Ovary (tissue), 9 donors: ENCODE measurements around the gene CABP2. TPM values are rescaled to one million over a fixed set of nuclear protein-coding genes. Genes with fewer than 3 reads are reported as not detected.

Experiments used
- DNase-seq, 5 donors: peaks; one replicate each; pipeline ENCODE4 v3.0.0-alpha.2; 2019 to 2020
- H3K27ac ChIP-seq, 2 donors: fragments of 200-600 bp; one replicate each; pipeline versions ENCODE4 v1.5.1 to v1.8.0; 2019 to 2022
- H3K27me3 ChIP-seq: fragments of 200-600 bp; one replicate; pipeline ENCODE4 v1.8.0; 2022
- H3K36me3 ChIP-seq: fragments of 200-600 bp; sonication (generic); one replicate; pipeline ENCODE4 v1.5.1; 2019
- H3K4me1 ChIP-seq: one replicate; pipeline ENCODE4 v1.8.1; 2013; ENCODE audit warnings: mild to moderate bottlenecking, moderate library complexity; ENCODE audit not compliant: insufficient read depth
- H3K4me3 ChIP-seq: fragments of 200-600 bp; sonication (generic); one replicate; pipeline ENCODE4 v1.5.1; 2017
- H3K9me3 ChIP-seq, 2 donors: fragments of 200-600 bp in 1 of 2; sonication (generic) in 1 of 2; one replicate each; pipeline versions ENCODE4 v1.5.1 to v1.8.1; 2013 to 2019; ENCODE audit warnings: mild to moderate bottlenecking in 1 of 2, moderate library complexity in 1 of 2
- CTCF ChIP-seq, 3 donors: fragments of 450-650 bp in 2 of 3; fragments of 200-600 bp in 1 of 3; IDR thresholded peaks; one replicate each; pipeline versions ENCODE4 v1.5.1 to v1.8.0; 2016 to 2022; ENCODE audit warnings: antibody characterized with exemption in 3 of 3, mild to moderate bottlenecking in 1 of 3
- EP300 ChIP-seq: sonication (generic); formaldehyde crosslinking; IDR thresholded peaks from one replicate; pipeline ENCODE4 v1.6.1; 2017; ENCODE audit warnings: antibody characterized with exemption
- POLR2A ChIP-seq: fragments of 450-650 bp; IDR thresholded peaks from one replicate; pipeline ENCODE4 v1.6.1; 2017; ENCODE audit warnings: antibody characterized with exemption, mild to moderate bottlenecking, moderate library complexity
- WGBS, 3 donors: extraction: QIAGEN DNeasy Blood & Tissue Kit in 1 of 3; methylation state at CpG; one replicate each; pipeline versions ENCODE4 v1.1.5 to v1.1.7; 2013 to 2017; 5-methylcytosine and 5-hydroxymethylcytosine counted together
- intact Hi-C, 4 donors: fragments of 100-400 bp; cut with DNase I; formaldehyde crosslinking; loops; one replicate each; pipeline versions ENCODE4 v1.11.0 to v1.15.1; 2022 to 2023
- polyA plus RNA-seq, 2 donors: library from polyadenylated mRNA; stranded (reverse); fragments of 200-250 nt in 1 of 2; fragments of 350-450 nt in 1 of 2; fragmentation: Illumina TruSeq in 1 of 2; extraction: RNeasy Lipid Tissue Mini Kit (QIAGEN cat#74804) in 1 of 2; gene quantifications; one replicate each; pipeline ENCODE4 v1.2.3, GENCODE V29; 2013 to 2014
- total RNA-seq, 7 donors: library from RNA; depleted of rRNA in 2 of 7; stranded (reverse); fragments of >200 nt in 2 of 7; fragmentation: NEBNext Ultra II Directional in 3 of 7; extraction: Animal tissue kit (Norgen Biotek cat#: 25700) in 3 of 7; gene quantifications; one replicate each; pipeline versions ENCODE4 v1.1.0 to v1.2.4, GENCODE V29; 2016 to 2023
- donor health status: DM: no; HTN: no; CAD: no; lungs with moderate emphysema.
- donor health status: DM: no; HTN: no; CAD: no.
- donor health status: Bipolar disorder and iron deficiency.
- donor health status: DM: yes; HTN: yes; CAD: no.
- donor health status: DM: no; HTN: no; CAD: no.
- donor health status: DM: yes; HTN: yes; CAD: no.

The CABP2 gene
- total and polyA plus RNA-seq, 9 donors: not detected

GRCh38 chr11:67507864-67508485, 15.3 kb downstream of the CABP2 start, which contains the start of gene CDK2AP2:
Gene CDK2AP2, minus strand, starts transcription at chr11:67508162. Its CDS starts 80 bp downstream, at chr11:67508082.
- Histone ChIP-seq H3K27me3 (no peaks in the 10 kb centered on the region), H3K4me3 (peak within 1 kb of the TSS; percentile 80), H3K4me1 (peaks cover 13% of the 10 kb centered on the region), H3K9me3 (no peaks in the 10 kb centered on the region), H3K36me3 (no peaks in the 10 kb centered on the region), H3K27ac (peak within 1 kb of the TSS; percentile 63 to 79)
- TF ChIP-seq CTCF (IDR thresholded peaks at IDR 0.05): peak in 1 of 3 donors; percentile 22
- peak; percentile 68 for TF ChIP-seq POLR2A
- no peak for TF ChIP-seq EP300
- WGBS, 3 donors: 0 to 1% (median 0%) methylated on average over 37 to 57 of the region's 57 CpGs
- DNase-seq: peak; percentile 98 to 100 (median 99)
- intact Hi-C loops: loop anchor here in 3 of 4 donors (2.0 to 10.0 kb wide), 5 partner anchors 63 to 155 kb away; partner anchors contain the start of genes PPP1CA (in 2 of the 3), CORO1B (in 1 of the 3), POLD4 (in 1 of the 3) and TBC1D10C (in 1 of the 3)

DNA sequence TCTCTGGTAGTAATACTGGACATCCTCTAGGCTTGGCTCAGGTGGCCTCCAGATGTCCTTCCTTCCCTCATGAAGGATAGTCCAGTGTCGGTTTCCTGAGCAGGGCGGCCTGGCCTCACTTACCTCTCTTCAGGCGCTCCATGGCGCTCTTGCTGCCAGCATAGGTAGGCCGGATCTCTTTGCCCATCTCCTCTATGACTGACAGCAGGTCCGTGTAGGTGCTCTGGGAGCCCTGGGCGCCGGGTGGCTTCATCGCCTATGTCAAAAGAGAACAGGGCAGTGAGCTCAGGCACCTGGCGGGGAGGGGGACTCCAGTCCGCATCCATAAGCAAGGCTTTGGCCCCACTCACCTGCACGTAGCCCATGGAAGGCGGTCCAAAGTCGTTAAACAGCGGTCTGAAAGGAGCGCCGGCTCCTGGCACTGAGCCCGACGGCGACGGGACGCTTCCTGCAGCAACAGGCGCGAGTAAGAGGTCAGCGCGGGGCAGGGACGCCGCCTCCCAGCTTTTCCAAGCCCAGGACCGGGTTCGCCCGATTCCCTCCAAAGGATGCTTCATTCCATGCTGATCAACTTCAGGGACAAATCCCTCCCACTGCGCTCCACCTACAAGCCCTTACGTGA, 15.9 kb downstream of the CABP2 start:
- Histone ChIP-seq H3K27me3 (no peaks in the 10 kb centered on the region), H3K27ac (peak overlapping the region; percentile 63 to 79), H3K4me3 (peak overlapping the region; percentile 80), H3K4me1 (peaks cover 13% of the 10 kb centered on the region), H3K36me3 (no peaks in the 10 kb centered on the region), H3K9me3 (no peaks in the 10 kb centered on the region)
- 35 to 39% (median 37%) methylated on average over 18 to 33 of the region's 33 CpGs for WGBS, 3 donors
- TF ChIP-seq CTCF (IDR thresholded peaks at IDR 0.05) (no peak), EP300 (no peak), POLR2A (no peak)
- DNase-seq: peak in 1 of 5 donors; percentile 27
- intact Hi-C loops: loop anchor here in 3 of 4 donors (2.0 to 10.0 kb wide), 4 partner anchors 63 to 110 kb away; partner anchors contain the start of genes PPP1CA (in 2 of the 3), CORO1B (in 1 of the 3) and TBC1D10C (in 1 of the 3)

DNA sequence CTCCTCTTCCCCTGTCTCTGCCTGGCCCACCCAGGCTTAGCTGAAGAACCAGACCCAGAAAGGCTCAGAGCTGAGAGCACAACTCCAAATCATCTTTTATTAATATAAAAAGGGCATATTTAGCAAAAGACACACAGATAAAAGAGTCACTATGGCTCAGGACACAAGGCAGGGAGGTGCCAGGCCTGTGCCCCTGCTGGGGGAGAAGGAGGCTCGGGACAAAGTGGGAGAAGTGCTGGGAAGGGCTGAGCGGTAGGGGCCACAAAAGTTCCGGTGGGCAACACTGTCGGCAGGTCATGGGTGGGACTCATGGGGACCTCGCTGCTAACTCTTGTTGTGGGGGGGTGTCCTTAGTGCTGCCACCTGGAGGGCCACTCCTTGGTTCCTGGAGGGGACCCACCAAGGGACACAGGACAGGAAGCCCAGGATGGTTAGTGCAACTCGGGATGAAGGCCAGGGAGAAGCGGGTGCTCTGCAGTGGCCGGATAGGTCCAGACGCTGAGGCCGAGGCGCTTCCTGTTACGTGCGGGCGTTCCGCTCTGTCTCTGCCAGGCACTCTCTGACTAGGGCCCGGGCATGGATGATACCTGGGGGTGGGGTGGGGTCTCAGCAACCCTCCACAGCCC, 16.7 kb downstream of the CABP2 start:
- Histone ChIP-seq H3K4me3 (no peak overlapping the region), H3K4me1 (peaks cover 13% of the 10 kb centered on the region), H3K27ac (peak overlapping the region in 1 of 2 donors; percentile 30), H3K36me3 (no peaks in the 10 kb centered on the region), H3K27me3 (no peaks in the 10 kb centered on the region), H3K9me3 (no peaks in the 10 kb centered on the region)
- intact Hi-C loops: loop anchor here in 3 of 4 donors (2.0 to 10.0 kb wide), 4 partner anchors 62 to 109 kb away; partner anchors contain the start of genes PPP1CA (in 2 of the 3), CORO1B (in 1 of the 3) and TBC1D10C (in 1 of the 3)
- DNase-seq: peak in 2 of 5 donors; percentile 53 to 54
- TF ChIP-seq CTCF (IDR thresholded peaks at IDR 0.05) (peak in 1 of 3 donors; percentile 25), EP300 (no peak)
- 88 to 89% (median 89%) methylated on average over 16 of the region's 16 CpGs for WGBS, 3 donors
